ENCODE measurements around the gene LRRC23. TPM values are rescaled to one million over a fixed set of nuclear protein-coding genes. Genes with fewer than 3 reads are reported as not detected.

The LRRC23 gene
- total RNA-seq, 1 donor from 2014 or later, result 7.7 TPM

DNA sequence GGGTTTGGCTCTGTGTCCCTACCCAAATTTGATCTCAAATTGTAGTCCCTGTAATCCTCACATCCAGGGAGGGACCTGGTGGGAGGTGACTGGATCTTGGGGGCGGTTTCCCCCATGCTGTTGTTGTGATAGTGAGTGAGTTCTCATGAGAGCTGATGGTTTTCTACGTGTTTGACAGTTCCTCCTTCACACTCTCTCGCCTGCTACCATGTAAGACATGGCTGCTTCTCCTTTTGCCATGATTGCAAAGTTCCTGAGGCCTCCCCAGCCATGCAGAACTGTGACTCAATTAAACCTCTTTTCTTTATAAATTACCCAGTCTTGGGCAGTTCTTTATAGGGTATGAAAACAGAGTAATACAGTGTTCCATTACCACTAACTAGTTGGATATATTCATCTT is 10.3 kb upstream of the LRRC23 start:
- peaks cover 15% of the 10 kb centered on the region for H3K4me1 Mint-ChIP-seq
- intact Hi-C loops (cut with micrococcal nuclease), result no loop called here
- no peaks in the 10 kb centered on the region for H3K27me3 Mint-ChIP-seq
- POLR2A ChIA-PET, result interaction anchor here (0.7 to 1.7 kb wide), 2 partner anchors 13 to 49 kb away, joined by 3 to 4 read pairs; partner anchors contain the start of genes C12orf57 and RNU7-1
- DNase-seq (no peak), ATAC-seq (ENCODE audit: low read depth) (no peak)
- H3K4me3 Mint-ChIP-seq, result no peak overlapping the region
- H3K27ac Mint-ChIP-seq, result no peak overlapping the region
- TF ChIP-seq CTCF (IDR thresholded peaks at IDR 0.05), result no peak
- H3K36me3 Mint-ChIP-seq (ENCODE audit: low read depth), result no peaks in the 10 kb centered on the region
- CTCF ChIA-PET, result no interaction called here
- no peaks in the 10 kb centered on the region for H3K9me3 Mint-ChIP-seq

DNA sequence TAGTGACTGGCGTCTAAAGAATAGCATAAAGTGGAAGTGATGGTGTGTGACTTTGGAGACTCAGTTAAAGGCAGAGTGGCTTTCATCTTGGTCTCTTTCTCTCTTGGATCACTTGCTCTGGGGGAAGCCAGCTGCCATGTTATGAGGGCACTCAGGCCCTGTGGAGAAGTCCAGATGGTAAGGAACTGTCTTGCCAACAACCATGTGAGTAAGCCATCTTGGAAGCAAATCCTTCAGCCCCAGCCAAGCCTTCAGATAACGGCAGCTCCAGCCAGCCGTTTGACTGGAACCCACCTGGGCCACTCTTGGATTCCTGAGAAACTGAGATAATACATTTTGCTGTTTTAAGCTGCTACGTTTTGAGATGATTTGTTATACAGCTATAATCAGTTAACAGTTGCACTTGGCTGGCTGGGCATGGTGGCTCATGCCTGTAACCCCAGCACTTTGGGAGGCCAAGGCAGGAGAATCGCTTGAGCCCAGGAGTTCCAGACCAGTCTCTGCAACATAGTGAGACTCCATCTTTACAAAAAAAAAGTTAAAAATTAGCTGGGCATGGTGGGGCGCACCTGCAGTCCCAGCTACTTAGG is 7.7 kb upstream of the LRRC23 start:
- no peak for ATAC-seq (ENCODE audit: low read depth)
- intact Hi-C loops (cut with micrococcal nuclease), result no loop called here
- POLR2A ChIA-PET, result no interaction called here
- no peak overlapping the region for H3K27ac Mint-ChIP-seq
- H3K4me3 Mint-ChIP-seq, result no peak overlapping the region
- H3K36me3 Mint-ChIP-seq (ENCODE audit: low read depth), result no peaks in the 10 kb centered on the region
- CTCF ChIA-PET, result no interaction called here
- H3K4me1 Mint-ChIP-seq, result peaks cover 9% of the 10 kb centered on the region
- no peak for TF ChIP-seq CTCF (IDR thresholded peaks at IDR 0.05)
- DNase-seq, result no peak
- no peaks in the 10 kb centered on the region for H3K27me3 Mint-ChIP-seq
- no peaks in the 10 kb centered on the region for H3K9me3 Mint-ChIP-seq

- DNase-seq, result no peak
- ChIA-PET POLR2A (interaction anchor here (0.8 to 1.4 kb wide), 4 partner anchors 8 to 109 kb away, joined by 3 to 5 read pairs (median 3); partner anchors contain the start of genes C12orf57 and RNU7-1), CTCF (interaction anchor here (0.9 to 1.5 kb wide), 2 partner anchors 30 to 38 kb away, joined by 3 to 4 read pairs; no protein-coding TSS in a partner anchor)
- peaks cover 8% of the 10 kb centered on the region for H3K4me1 Mint-ChIP-seq
- no peak overlapping the region for H3K4me3 Mint-ChIP-seq
- no peak for ATAC-seq (ENCODE audit: low read depth)
- intact Hi-C loops (cut with micrococcal nuclease), result no loop called here
- H3K27me3 Mint-ChIP-seq, result no peaks in the 10 kb centered on the region
- no peaks in the 10 kb centered on the region for H3K36me3 Mint-ChIP-seq (ENCODE audit: low read depth)
- no peak for TF ChIP-seq CTCF (IDR thresholded peaks at IDR 0.05)
- H3K27ac Mint-ChIP-seq, result no peak overlapping the region
- no peaks in the 10 kb centered on the region for H3K9me3 Mint-ChIP-seq
Observed at GRCh38 chr12:6899427-6899826, 5.2 kb upstream of the LRRC23 start.

GRCh38 chr12:6899837-6900519 is 4.6 kb upstream of the LRRC23 start:
- no peaks in the 10 kb centered on the region for H3K36me3 Mint-ChIP-seq (ENCODE audit: low read depth)
- intact Hi-C loops (cut with micrococcal nuclease), result no loop called here
- no peaks in the 10 kb centered on the region for H3K9me3 Mint-ChIP-seq
- DNase-seq (no peak), ATAC-seq (ENCODE audit: low read depth) (no peak)
- H3K4me3 Mint-ChIP-seq, result no peak overlapping the region
- CTCF ChIA-PET, result interaction anchor here (0.9 to 1.5 kb wide), 2 partner anchors 31 to 38 kb away, joined by 3 to 4 read pairs; no protein-coding TSS in a partner anchor
- H3K27me3 Mint-ChIP-seq, result no peaks in the 10 kb centered on the region
- H3K4me1 Mint-ChIP-seq, result peaks cover 8% of the 10 kb centered on the region
- no peak for TF ChIP-seq CTCF (IDR thresholded peaks at IDR 0.05)
- POLR2A ChIA-PET, result interaction anchor here (1.1 to 1.4 kb wide), 3 partner anchors 9 to 44 kb away, joined by 3 read pairs; partner anchors contain the start of genes C12orf57 and RNU7-1
- no peak overlapping the region for H3K27ac Mint-ChIP-seq

GRCh38 chr12:6902448-6902847 is 2.2 kb upstream of the LRRC23 start:
- Mint-ChIP-seq H3K9me3 (no peaks in the 10 kb centered on the region), H3K27me3 (no peaks in the 10 kb centered on the region), H3K4me3 (no peak overlapping the region), H3K4me1 (peaks cover 8% of the 10 kb centered on the region), H3K36me3 (ENCODE audit: low read depth) (no peaks in the 10 kb centered on the region), H3K27ac (no peak overlapping the region)
- intact Hi-C loops (cut with micrococcal nuclease), result no loop called here
- no peak for DNase-seq
- POLR2A ChIA-PET, result interaction anchor here (1.3 kb wide), 1 partner anchor 11 kb away, joined by 6 read pairs; no protein-coding TSS in a partner anchor
- TF ChIP-seq CTCF (IDR thresholded peaks at IDR 0.05), result no peak
- CTCF ChIA-PET, result interaction anchor here (1.0 to 1.1 kb wide), 2 partner anchors 11 to 349 kb away, joined by 3 to 4 read pairs; no protein-coding TSS in a partner anchor
- no peak for ATAC-seq (ENCODE audit: low read depth)
